HUES64 (cell line): ENCODE measurements around the gene RAB17.

ENCODE experiments used
- H3K27ac ChIP-seq: 2 replicates; pipeline ENCODE4 v1.7.0; 2013; ENCODE audit warnings: low read depth, low read length, inconsistent platforms
- H3K27me3 ChIP-seq: 2 replicates; pipeline ENCODE4 v1.6.1; 2013; ENCODE audit warnings: mild to moderate bottlenecking, low read length; ENCODE audit not compliant: insufficient read depth
- H3K36me3 ChIP-seq: 2 replicates; pipeline ENCODE4 v1.6.1; 2013; ENCODE audit warnings: mild to moderate bottlenecking, low read length; ENCODE audit not compliant: insufficient read depth
- H3K4me1 ChIP-seq: 2 replicates; pipeline ENCODE4 v1.6.1; 2013; ENCODE audit warnings: mild to moderate bottlenecking, low read length, moderate library complexity; ENCODE audit not compliant: insufficient read depth
- H3K4me3 ChIP-seq: 2 replicates; pipeline ENCODE4 v1.5.1; 2013; ENCODE audit warnings: mild to moderate bottlenecking, low read length, moderate library complexity
- H3K9ac ChIP-seq: 2 replicates; pipeline ENCODE4 v1.6.1; 2013; ENCODE audit warnings: mild to moderate bottlenecking, low read depth, low read length
- H3K9me3 ChIP-seq: 2 replicates; pipeline ENCODE4 v1.6.1; 2013; ENCODE audit warnings: low read depth, low read length; ENCODE audit not compliant: insufficient read depth
- WGBS: fragments of 150-250, 120-280 bp; methylation state at CpG from one replicate; pipeline ENCODE4 v1.1.7; 2013; ENCODE audit warnings: missing lambda C conversion rate; 5-methylcytosine and 5-hydroxymethylcytosine counted together

RAB17 gene

GRCh38 chr2:237553948-237554347 lies 36.6 kb downstream of the RAB17 start:
- no peaks in the 10 kb centered on the region for H3K4me1 ChIP-seq
- H3K36me3 ChIP-seq, result no peaks in the 10 kb centered on the region; the same call in 1 of the 2 replicates
- no peak overlapping the region for H3K4me3 ChIP-seq
- WGBS, result 83% methylated on average over 7 of the region's 7 CpGs
- H3K27me3 ChIP-seq, result no peaks in the 10 kb centered on the region
- H3K27ac ChIP-seq, result no peak overlapping the region
- H3K9me3 ChIP-seq, result peaks cover 12% of the 10 kb centered on the region
- H3K9ac ChIP-seq, result no peak overlapping the region

GRCh38 chr2:237552908-237553307 lies 37.6 kb downstream of the RAB17 start:
- no peak overlapping the region for H3K27ac ChIP-seq
- H3K9me3 ChIP-seq, result peaks cover 12% of the 10 kb centered on the region
- H3K36me3 ChIP-seq, result no peaks in the 10 kb centered on the region; the same call in 1 of the 2 replicates
- no peak overlapping the region for H3K9ac ChIP-seq
- no peak overlapping the region for H3K4me3 ChIP-seq
- H3K27me3 ChIP-seq, result no peaks in the 10 kb centered on the region
- 87% methylated on average over 6 of the region's 6 CpGs for WGBS
- no peaks in the 10 kb centered on the region for H3K4me1 ChIP-seq

GRCh38 chr2:237551071-237551574 lies 39.4 kb downstream of the RAB17 start:
- Histone ChIP-seq H3K27me3 (no peaks in the 10 kb centered on the region), H3K36me3 (no peaks in the 10 kb centered on the region; the same call in 1 of the 2 replicates), H3K27ac (no peak overlapping the region), H3K9me3 (peaks cover 12% of the 10 kb centered on the region), H3K4me3 (no peak overlapping the region), H3K4me1 (no peaks in the 10 kb centered on the region), H3K9ac (no peak overlapping the region)
- 93% methylated on average over 16 of the region's 16 CpGs for WGBS

- Histone ChIP-seq H3K4me3 (no peak overlapping the region), H3K36me3 (no peaks in the 10 kb centered on the region; the same call in 1 of the 2 replicates), H3K27ac (no peak overlapping the region), H3K9me3 (peaks cover 7% of the 10 kb centered on the region; the same call in 1 of the 2 replicates), H3K27me3 (no peaks in the 10 kb centered on the region), H3K4me1 (no peaks in the 10 kb centered on the region), H3K9ac (no peak overlapping the region)
- 83% methylated on average over 17 of the region's 17 CpGs for WGBS
Measured at GRCh38 chr2:237549643-237550415, 40.7 kb downstream of the RAB17 start.

GRCh38 chr2:237549216-237549615 lies 41.3 kb downstream of the RAB17 start:
- Histone ChIP-seq H3K9ac (no peak overlapping the region), H3K4me1 (no peaks in the 10 kb centered on the region), H3K27me3 (no peaks in the 10 kb centered on the region), H3K27ac (no peak overlapping the region), H3K36me3 (no peaks in the 10 kb centered on the region; the same call in 1 of the 2 replicates), H3K4me3 (no peak overlapping the region), H3K9me3 (peaks cover 5% of the 10 kb centered on the region; the same call in 1 of the 2 replicates)
- 93% methylated on average over 8 of the region's 8 CpGs for WGBS

GRCh38 chr2:237547841-237548416 lies 42.6 kb downstream of the RAB17 start:
- Histone ChIP-seq H3K9me3 (no peaks in the 10 kb centered on the region), H3K4me3 (no peak overlapping the region), H3K9ac (no peak overlapping the region), H3K27me3 (no peaks in the 10 kb centered on the region), H3K36me3 (no peaks in the 10 kb centered on the region), H3K4me1 (no peaks in the 10 kb centered on the region), H3K27ac (no peak overlapping the region)
- 70% methylated on average over 11 of the region's 11 CpGs for WGBS

- H3K4me1 ChIP-seq, result no peaks in the 10 kb centered on the region
- H3K27ac ChIP-seq, result no peak overlapping the region
- 92% methylated on average over 12 of the region's 13 CpGs for WGBS
- no peak overlapping the region for H3K4me3 ChIP-seq
- no peaks in the 10 kb centered on the region for H3K9me3 ChIP-seq
- H3K27me3 ChIP-seq, result no peaks in the 10 kb centered on the region
- no peak overlapping the region for H3K9ac ChIP-seq
- H3K36me3 ChIP-seq, result no peaks in the 10 kb centered on the region
Measured at GRCh38 chr2:237546876-237547395, 43.6 kb downstream of the RAB17 start.

GRCh38 chr2:237546040-237546875 lies 44.3 kb downstream of the RAB17 start:
- no peaks in the 10 kb centered on the region for H3K4me1 ChIP-seq
- H3K9me3 ChIP-seq, result no peaks in the 10 kb centered on the region
- H3K9ac ChIP-seq, result no peak overlapping the region
- no peak overlapping the region for H3K27ac ChIP-seq
- no peaks in the 10 kb centered on the region for H3K27me3 ChIP-seq
- no peak overlapping the region for H3K4me3 ChIP-seq
- 81% methylated on average over 8 of the region's 8 CpGs for WGBS
- no peaks in the 10 kb centered on the region for H3K36me3 ChIP-seq

- Histone ChIP-seq H3K9me3 (no peaks in the 10 kb centered on the region), H3K9ac (no peak overlapping the region), H3K4me1 (no peaks in the 10 kb centered on the region), H3K27ac (no peak overlapping the region), H3K36me3 (no peaks in the 10 kb centered on the region), H3K4me3 (no peak overlapping the region), H3K27me3 (no peaks in the 10 kb centered on the region)
- WGBS, result 87% methylated on average over 18 of the region's 18 CpGs
Measured at GRCh38 chr2:237542001-237542704, 48.4 kb downstream of the RAB17 start.

GRCh38 chr2:237541243-237541642 lies 49.3 kb downstream of the RAB17 start:
- Histone ChIP-seq H3K9ac (no peak overlapping the region), H3K4me3 (no peak overlapping the region)
- WGBS, result 65% methylated on average over 5 of the region's 5 CpGs

More at GRCh38 chr2:237541243-237541642, 49.3 kb downstream of the RAB17 start:
- Histone ChIP-seq H3K36me3 (no peaks in the 10 kb centered on the region), H3K27me3 (no peaks in the 10 kb centered on the region), H3K9me3 (no peaks in the 10 kb centered on the region), H3K27ac (no peak overlapping the region), H3K4me1 (no peaks in the 10 kb centered on the region)
